Esophagus squamous epithelium (tissue), 5 donors: Measurements from ENCODE around the gene FDXR. TPM values are rescaled to one million over a fixed set of nuclear protein-coding genes. Genes with fewer than 3 reads are reported as not detected.

ENCODE experiments used
- DNase-seq: peaks from one replicate; lab custom pipeline; 2025; lab: John Stamatoyannopoulos, UW
- H3K27ac ChIP-seq, 4 donors: fragments of 200-600 bp; sonication (generic); one replicate each; pipeline ENCODE4 v1.5.1; 2016 to 2019; ENCODE audit warnings: mild to moderate bottlenecking in 1 of 4
- H3K27me3 ChIP-seq, 4 donors: fragments of 200-600 bp; sonication (generic); 1 replicate in 3 of 4; 2 replicates in 1 of 4; pipeline versions ENCODE4 v1.5.1 to v1.6.0; 2017 to 2021; ENCODE audit warnings: antibody characterized with exemption in 1 of 4
- H3K36me3 ChIP-seq, 3 donors: fragments of 200-600 bp; sonication (generic); one replicate each; pipeline ENCODE4 v1.5.1; 2016 to 2019
- H3K4me1 ChIP-seq, 3 donors: fragments of 200-600 bp; sonication (generic); one replicate each; pipeline ENCODE4 v1.5.1; 2017 to 2019
- H3K4me3 ChIP-seq, 4 donors: fragments of 200-600 bp; sonication (generic); 1 replicate in 3 of 4; 2 replicates in 1 of 4; pipeline ENCODE4 v1.5.1; 2016 to 2019; ENCODE audit warnings: mild to moderate bottlenecking in 2 of 4, moderate library complexity in 1 of 4
- H3K9me3 ChIP-seq, 3 donors: fragments of 200-600 bp; sonication (generic); one replicate each; pipeline ENCODE4 v1.5.1; 2016 to 2019
- POLR2A ChIP-seq, 4 donors: fragments of 450-650 bp; IDR thresholded peaks; one replicate each; pipeline ENCODE4 v1.6.1; 2017; ENCODE audit warnings: antibody characterized with exemption in 4 of 4, mild to moderate bottlenecking in 4 of 4, moderate library complexity in 3 of 4
- WGBS, 2 donors: methylation state at CpG; one replicate each; pipeline ENCODE4 v1.1.5; 2018; 5-methylcytosine and 5-hydroxymethylcytosine counted together
- intact Hi-C: fragments of 100-400 bp; cut with DNase I; formaldehyde crosslinking; loops from one replicate; pipeline ENCODE4 v1.15.0; 2022
- total RNA-seq, 4 donors: library from RNA; depleted of rRNA; stranded (reverse); fragments of >200 nt; gene quantifications; one replicate each; pipeline ENCODE4 v1.1.0, GENCODE V29; 2016
- TF ChIP-seq, protein P1 (sequence below), 6 experiments: fragments of 450-650 bp in 4 of 6; fragments of 200-600 bp in 2 of 6; sonication (generic) in 2 of 6; IDR thresholded peaks; one replicate each; pipeline ENCODE4 v1.5.1; 2016 to 2019; ENCODE audit warnings: antibody characterized with exemption in 6 of 6, mild to moderate bottlenecking in 4 of 6, moderate library complexity in 4 of 6
- donor health status: DM: yes; HTN: yes; CAD: no.

FDXR gene
- total RNA-seq, 4 donors from 2014 or later, result 24.4 to 46.4 (median 32.4) TPM

DNA sequence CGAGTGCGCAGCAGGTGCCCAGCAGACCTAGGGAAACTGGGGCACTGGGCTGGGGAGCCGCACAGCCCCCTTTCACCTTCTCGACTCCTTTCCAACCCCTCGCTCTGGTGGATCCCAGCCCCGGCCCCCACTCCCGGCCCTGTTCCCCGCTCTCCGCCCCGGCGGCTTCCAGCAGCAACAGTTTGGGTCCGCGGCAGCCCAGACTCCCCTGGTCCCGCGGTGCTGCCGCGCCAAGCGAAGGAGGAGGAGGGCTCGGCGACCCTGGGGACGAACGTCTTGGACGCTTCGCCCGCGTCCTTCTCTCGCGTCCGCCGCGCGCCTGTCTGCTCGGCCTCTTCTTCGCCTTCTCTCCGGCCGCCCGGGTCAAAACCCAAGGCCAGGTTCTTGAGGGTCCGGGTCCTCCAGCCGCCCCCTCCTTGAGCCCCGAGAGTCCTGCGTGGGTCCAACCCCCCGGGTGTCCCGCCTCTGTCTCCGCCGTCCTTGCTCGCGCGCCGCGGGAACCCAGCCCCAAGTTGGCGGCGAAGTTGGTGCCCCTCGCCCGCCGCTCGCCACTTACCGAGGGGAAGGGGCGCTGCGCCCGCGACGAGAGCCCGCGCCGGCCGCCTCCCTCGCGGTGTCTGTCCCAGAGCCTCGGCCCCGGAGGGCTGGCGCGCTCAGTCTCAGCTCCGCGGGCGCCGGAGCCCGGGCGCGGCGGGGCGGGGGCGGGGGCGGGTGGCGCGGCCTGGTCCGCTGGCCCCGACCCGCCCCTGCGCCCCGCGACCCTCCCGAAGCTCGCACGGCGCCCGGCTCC, 11.7 kb downstream of the FDXR start:
- TF ChIP-seq POLR2A (IDR thresholded peaks at IDR 0.05), result no peak
- Histone ChIP-seq H3K27ac (no peak overlapping the region), H3K36me3 (peaks cover 0 to 26% (median 0%) of the 10 kb centered on the region in 3 donors), H3K4me1 (peaks cover 23 to 37% (median 27%) of the 10 kb centered on the region in 3 donors), H3K9me3 (no peaks in the 10 kb centered on the region), H3K4me3 (peak overlapping the region in 3 of 4 donors; percentile 10 to 60 (median 38)), H3K27me3 (peaks cover 26 to 74% (median 30%) of the 10 kb centered on the region in 4 donors)
- intact Hi-C loops, result loop anchor here (5.0 kb wide), 1 partner anchor 69 kb away; no protein-coding TSS in a partner anchor
- 0 to 2% methylated on average over 2 to 11 of the region's 96 CpGs for WGBS, 2 donors
- DNase-seq, result no peak

DNA sequence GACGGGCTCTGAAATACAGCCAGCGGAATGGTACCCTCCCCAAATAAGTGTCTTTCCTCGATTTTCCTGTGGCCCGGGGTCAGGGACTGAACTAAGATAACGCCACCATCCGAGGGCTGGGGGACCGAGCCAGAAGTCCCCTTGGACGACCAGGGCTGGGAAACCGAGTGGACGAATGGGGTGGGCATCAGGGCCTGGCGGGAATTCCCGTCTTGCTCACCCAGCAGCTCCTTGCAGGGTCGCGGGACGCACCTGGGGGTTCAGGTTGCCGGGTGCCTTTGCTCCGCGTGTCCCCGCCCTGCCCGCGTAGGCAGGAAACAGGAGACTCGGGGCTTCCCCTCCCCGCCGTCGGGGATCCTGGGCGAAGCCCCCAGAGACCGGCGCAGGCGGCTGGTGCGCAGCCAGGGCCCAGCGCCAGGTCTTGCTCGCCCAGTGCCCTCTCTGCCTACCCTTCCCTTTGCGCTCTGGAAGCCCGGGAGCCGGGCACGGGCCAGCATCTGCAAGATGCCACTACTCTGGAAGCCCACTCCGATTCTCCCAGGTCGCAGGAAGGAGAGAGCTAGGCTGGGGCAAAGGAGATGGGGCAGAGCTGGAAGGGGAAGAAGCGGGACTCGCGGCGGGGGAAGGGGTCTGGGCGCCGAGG, 12.4 kb downstream of the FDXR start:
- H3K27me3 ChIP-seq, result peaks cover 26 to 82% (median 30%) of the 10 kb centered on the region in 4 donors
- DNase-seq, result no peak
- intact Hi-C loops, result loop anchor here (5.0 kb wide), 1 partner anchor 68 kb away; no protein-coding TSS in a partner anchor

DNA sequence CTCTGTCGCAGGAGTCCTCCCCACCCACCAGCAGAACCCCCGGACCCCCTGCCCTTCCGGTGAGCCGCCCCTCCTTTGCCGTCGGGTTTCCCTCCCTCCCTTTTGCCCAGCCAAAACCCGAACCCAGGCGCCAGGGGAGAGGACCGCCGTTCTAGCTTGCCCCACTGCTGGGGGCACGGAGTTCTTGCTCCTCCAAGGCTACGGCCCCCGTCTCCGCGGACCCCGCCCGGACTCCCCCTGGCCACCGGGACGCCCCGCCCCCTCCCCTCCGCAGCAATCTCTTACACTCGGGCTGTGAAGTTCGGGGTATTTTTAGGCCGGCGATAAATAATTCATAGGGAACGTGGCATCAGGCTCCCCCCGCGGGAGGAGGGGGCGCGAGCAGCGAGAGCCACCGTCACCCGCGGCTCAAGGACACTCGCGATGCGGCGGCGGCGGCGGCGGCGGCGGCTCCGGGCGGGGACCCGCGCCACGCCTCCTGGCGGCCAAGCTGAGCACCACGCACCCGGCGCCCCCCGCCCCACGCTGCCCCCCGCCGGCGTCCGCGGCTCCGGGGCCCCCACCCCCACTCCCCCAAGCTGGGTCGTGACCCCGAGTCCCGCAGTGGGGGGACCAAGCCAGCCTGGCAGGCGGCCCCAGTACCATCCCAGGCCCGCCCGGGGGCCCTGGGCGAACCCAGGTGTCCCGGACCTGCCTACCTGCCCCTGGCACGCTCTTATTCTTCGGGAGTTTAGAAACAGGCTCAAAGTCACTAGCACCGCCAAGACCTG, 13.2 kb downstream of the FDXR start, which contains the start of gene GRIN2C:
Gene GRIN2C, minus strand, starts transcription at position 427 of the 770 bp plus-strand sequence. CDS start 4,793 bp downstream, outside the sequence.
- 4% methylated on average over 7 of the region's 72 CpGs; no CpG with 5 or more reads in 1 of the 2 donors for WGBS, 2 donors
- DNase-seq, result no peak
- TF ChIP-seq POLR2A (IDR thresholded peaks at IDR 0.05), result no peak
- TF ChIP-seq, protein P1, sequence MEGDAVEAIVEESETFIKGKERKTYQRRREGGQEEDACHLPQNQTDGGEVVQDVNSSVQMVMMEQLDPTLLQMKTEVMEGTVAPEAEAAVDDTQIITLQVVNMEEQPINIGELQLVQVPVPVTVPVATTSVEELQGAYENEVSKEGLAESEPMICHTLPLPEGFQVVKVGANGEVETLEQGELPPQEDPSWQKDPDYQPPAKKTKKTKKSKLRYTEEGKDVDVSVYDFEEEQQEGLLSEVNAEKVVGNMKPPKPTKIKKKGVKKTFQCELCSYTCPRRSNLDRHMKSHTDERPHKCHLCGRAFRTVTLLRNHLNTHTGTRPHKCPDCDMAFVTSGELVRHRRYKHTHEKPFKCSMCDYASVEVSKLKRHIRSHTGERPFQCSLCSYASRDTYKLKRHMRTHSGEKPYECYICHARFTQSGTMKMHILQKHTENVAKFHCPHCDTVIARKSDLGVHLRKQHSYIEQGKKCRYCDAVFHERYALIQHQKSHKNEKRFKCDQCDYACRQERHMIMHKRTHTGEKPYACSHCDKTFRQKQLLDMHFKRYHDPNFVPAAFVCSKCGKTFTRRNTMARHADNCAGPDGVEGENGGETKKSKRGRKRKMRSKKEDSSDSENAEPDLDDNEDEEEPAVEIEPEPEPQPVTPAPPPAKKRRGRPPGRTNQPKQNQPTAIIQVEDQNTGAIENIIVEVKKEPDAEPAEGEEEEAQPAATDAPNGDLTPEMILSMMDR (IDR thresholded peaks at IDR 0.05), result peak in 3 of 6 experiments; percentile 10 to 39 (median 27)
- Histone ChIP-seq H3K4me1 (peaks cover 23 to 34% (median 27%) of the 10 kb centered on the region in 3 donors), H3K4me3 (peak within 1 kb of the TSS in 3 of 4 donors; percentile 10 to 60 (median 38)), H3K36me3 (peaks cover 0 to 23% (median 0%) of the 10 kb centered on the region in 3 donors), H3K9me3 (no peaks in the 10 kb centered on the region), H3K27ac (no peak within 1 kb of the TSS), H3K27me3 (peaks cover 26 to 89% (median 33%) of the 10 kb centered on the region in 4 donors)
- intact Hi-C loops, result loop anchor here (5.0 kb wide), 1 partner anchor 67 kb away; no protein-coding TSS in a partner anchor

More for the DNA sequence above, 12.4 kb downstream of the FDXR start:
- H3K27ac ChIP-seq, result no peak overlapping the region
- H3K36me3 ChIP-seq, result peaks cover 0 to 23% (median 0%) of the 10 kb centered on the region in 3 donors
- no peaks in the 10 kb centered on the region for H3K9me3 ChIP-seq
- peaks cover 23 to 37% (median 27%) of the 10 kb centered on the region in 3 donors for H3K4me1 ChIP-seq
- TF ChIP-seq POLR2A (IDR thresholded peaks at IDR 0.05), result no peak
- TF ChIP-seq, protein P1 (IDR thresholded peaks at IDR 0.05), result no peak
- peak overlapping the region in 3 of 4 donors; percentile 10 to 60 (median 38) for H3K4me3 ChIP-seq
- 0 to 11% methylated on average over 5 to 16 of the region's 44 CpGs for WGBS, 2 donors

DNA sequence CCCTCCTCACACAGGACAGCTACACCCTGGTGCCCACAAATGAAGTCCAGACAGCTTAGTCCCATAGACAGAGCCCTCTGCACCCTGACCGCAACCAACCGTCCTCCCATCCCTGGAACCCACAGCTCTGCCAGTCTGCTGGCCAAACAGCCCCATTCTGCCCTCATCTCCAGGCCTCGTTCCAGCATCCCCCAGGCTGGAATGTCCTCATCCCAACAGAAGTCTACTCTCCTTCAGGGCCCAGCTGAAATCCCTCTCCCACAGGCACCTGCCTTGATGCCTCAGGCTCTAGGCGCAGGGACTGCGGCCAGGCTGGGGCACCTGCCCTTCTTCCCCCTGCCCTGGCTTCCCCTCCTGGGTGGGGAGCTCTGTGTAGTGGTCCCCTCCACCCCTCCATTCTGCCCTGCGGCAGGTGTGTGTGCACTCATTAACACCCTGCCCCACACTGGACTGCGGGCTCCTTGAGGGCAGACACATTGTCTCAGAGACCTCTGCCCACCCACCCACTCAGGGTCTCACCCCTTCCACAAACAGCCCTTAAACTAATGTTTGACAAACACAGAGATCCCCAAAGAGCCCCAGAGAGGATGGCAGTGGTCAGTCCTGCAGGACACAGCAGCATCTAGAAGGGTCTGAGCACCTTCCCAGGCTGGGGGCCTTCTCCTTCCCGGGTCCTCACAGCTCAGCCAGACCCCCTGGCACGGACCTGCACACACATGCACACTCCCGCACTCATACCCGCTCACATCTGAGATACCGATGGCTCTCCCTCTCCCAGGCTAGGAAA, 13.9 kb downstream of the FDXR start:
- no peak for DNase-seq
- TF ChIP-seq, protein P1 (IDR thresholded peaks at IDR 0.05), result no peak
- TF ChIP-seq POLR2A (IDR thresholded peaks at IDR 0.05), result no peak
- H3K9me3 ChIP-seq, result no peaks in the 10 kb centered on the region
- no peak overlapping the region for H3K4me3 ChIP-seq
- peaks cover 26 to 96% (median 34%) of the 10 kb centered on the region in 4 donors for H3K27me3 ChIP-seq
- 24 to 32% methylated on average over 7 to 10 of the region's 12 CpGs for WGBS, 2 donors
- no peak overlapping the region for H3K27ac ChIP-seq
- intact Hi-C loops, result no loop called here
- peaks cover 0 to 15% (median 0%) of the 10 kb centered on the region in 3 donors for H3K36me3 ChIP-seq
- peaks cover 23 to 33% (median 27%) of the 10 kb centered on the region in 3 donors for H3K4me1 ChIP-seq
